PC-9 (cell line): ENCODE results near the gene GPC5.

ENCODE experiments used
- EZH2 ChIP-seq: fragments of 200-600 bp; sonication (generic); IDR thresholded peaks from 2 replicates; pipeline ENCODE4 v1.8.0; 2017; ENCODE audit warnings: antibody characterized with exemption, low read depth
- TF ChIP-seq, protein P1 (sequence below): fragments of 200-600 bp; sonication (generic); conservative IDR thresholded peaks from 2 replicates; pipeline ENCODE4 v1.6.1; 2017; ENCODE audit warnings: mixed run types, antibody characterized with exemption, mild to moderate bottlenecking, moderate library complexity

DNA sequence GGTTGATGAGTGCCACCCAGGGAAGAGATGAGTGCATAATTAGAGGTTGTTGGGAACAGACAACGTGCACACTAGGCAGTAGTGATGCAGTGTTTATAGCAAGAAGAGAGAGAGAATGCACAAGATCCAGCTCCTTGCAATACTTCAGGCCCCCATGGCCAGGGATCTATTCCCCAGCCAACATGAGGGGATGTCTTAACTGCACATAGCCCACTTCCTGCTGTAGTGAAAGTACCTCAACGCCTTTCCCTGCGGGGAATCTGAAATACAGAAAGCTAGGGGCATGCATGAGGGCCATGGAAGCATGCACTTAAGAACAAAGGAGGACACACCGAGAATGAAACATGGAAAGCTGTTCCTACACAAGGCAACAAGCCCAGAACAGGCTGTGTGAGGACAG lies 1191.5 kb downstream of the GPC5 start:
- TF ChIP-seq, protein P1, sequence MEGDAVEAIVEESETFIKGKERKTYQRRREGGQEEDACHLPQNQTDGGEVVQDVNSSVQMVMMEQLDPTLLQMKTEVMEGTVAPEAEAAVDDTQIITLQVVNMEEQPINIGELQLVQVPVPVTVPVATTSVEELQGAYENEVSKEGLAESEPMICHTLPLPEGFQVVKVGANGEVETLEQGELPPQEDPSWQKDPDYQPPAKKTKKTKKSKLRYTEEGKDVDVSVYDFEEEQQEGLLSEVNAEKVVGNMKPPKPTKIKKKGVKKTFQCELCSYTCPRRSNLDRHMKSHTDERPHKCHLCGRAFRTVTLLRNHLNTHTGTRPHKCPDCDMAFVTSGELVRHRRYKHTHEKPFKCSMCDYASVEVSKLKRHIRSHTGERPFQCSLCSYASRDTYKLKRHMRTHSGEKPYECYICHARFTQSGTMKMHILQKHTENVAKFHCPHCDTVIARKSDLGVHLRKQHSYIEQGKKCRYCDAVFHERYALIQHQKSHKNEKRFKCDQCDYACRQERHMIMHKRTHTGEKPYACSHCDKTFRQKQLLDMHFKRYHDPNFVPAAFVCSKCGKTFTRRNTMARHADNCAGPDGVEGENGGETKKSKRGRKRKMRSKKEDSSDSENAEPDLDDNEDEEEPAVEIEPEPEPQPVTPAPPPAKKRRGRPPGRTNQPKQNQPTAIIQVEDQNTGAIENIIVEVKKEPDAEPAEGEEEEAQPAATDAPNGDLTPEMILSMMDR = no peak
- TF ChIP-seq EZH2 = no peak
